Suprapubic skin (tissue), 4 donors: ENCODE results near the gene ACYP2.

Experiments used
- POLR2A ChIP-seq, 2 donors: fragments of 450-650 bp; IDR thresholded peaks; one replicate each; pipeline ENCODE4 v1.6.1; 2017; ENCODE audit warnings: antibody characterized with exemption in 2 of 2, mild to moderate bottlenecking in 2 of 2, moderate library complexity in 2 of 2
- POLR2AphosphoS5 ChIP-seq, 3 donors: sonication (generic); formaldehyde crosslinking; IDR thresholded peaks; one replicate each; pipeline ENCODE4 v1.6.1; 2017; ENCODE audit warnings: antibody characterized with exemption in 3 of 3

GRCh38 chr2:54336136-54336976, 220.9 kb downstream of the ACYP2 start:
- TF ChIP-seq POLR2A (IDR thresholded peaks at IDR 0.05) (no peak), POLR2AphosphoS5 (IDR thresholded peaks at IDR 0.05) (no peak)
